HCT116 (cell line): ENCODE measurements around the gene STOX2. TPM values are rescaled to one million over a fixed set of nuclear protein-coding genes. Genes with fewer than 3 reads are reported as not detected.

Experiments
- ATAC-seq: fragments of 200-7000 bp; cut with Tn5 transposase; 2 replicates; pipeline ENCODE4 v1.9.1; 2020; ENCODE audit warnings: mild to moderate bottlenecking, moderate library complexity
- BruUV-seq: library from RNA; stranded (reverse); fragments of 400-500 nt; replicated peaks from 2 replicates; lab custom pipeline; 2021; lab: Mats Ljungman, UMichigan
- CTCF ChIA-PET: fragments of 300-600 bp; sonication (Branson Sonifier 250); formaldehyde crosslinking; loops from one replicate; lab custom pipeline; 2021; ENCODE audit warnings: antibody characterized with exemption; lab: Charles Lee
- POLR2A ChIA-PET: fragments of 300-600, 350-600 bp; sonication (Branson Sonifier 250); formaldehyde crosslinking; loops from one replicate; lab custom pipeline; 2021; ENCODE audit warnings: antibody characterized with exemption; lab: Charles Lee
- RAD21 ChIA-PET, 2 experiments: fragments of 300-600 bp; sonication (Branson Sonifier 250); formaldehyde crosslinking; loops; one replicate each; lab custom pipeline; 2023; ENCODE audit warnings: low total read pairs in 2 of 2; ENCODE audit not compliant: uncharacterized antibody in 2 of 2, unreplicated experiment in 2 of 2, low non-redundant PET in 1 of 2; lab: Charles Lee
- DNase-seq: peaks from one replicate; pipeline ENCODE4 v3.0.0-alpha.2; 2010; ENCODE audit warnings: low read depth, low spot score
- H2AFZ ChIP-seq: fragments of 200-600 bp; shearing (Covaris generic), sonication (generic); 2 replicates; pipeline ENCODE4 v1.6.1; 2017; ENCODE audit warnings: low read depth, mixed run types, mixed read lengths, antibody characterized with exemption, low read length; ENCODE audit not compliant: poor library complexity, severe bottlenecking
- H3K27ac ChIP-seq: 2 replicates; pipeline ENCODE4 v1.5.1; 2012; ENCODE audit warnings: low read depth, low read length
- H3K27me3 ChIP-seq: fragments of 200-600 bp; sonication (generic); 2 replicates; pipeline ENCODE4 v1.6.1; 2016; ENCODE audit warnings: mixed run types, low read length, mixed read lengths; ENCODE audit not compliant: insufficient read depth
- H3K36me3 ChIP-seq, 2 experiments: fragments of 200-500 bp in 1 of 2; fragments of 200-600 bp in 1 of 2; sonication (Bioruptor generic) in 1 of 2; sonication (generic) in 1 of 2; 2 replicates each; pipeline versions ENCODE4 v1.5.1 to v1.6.1; 2014 to 2016; ENCODE audit warnings: low read length in 2 of 2, inconsistent platforms in 1 of 2, mixed read lengths in 1 of 2, mixed run types in 1 of 2; ENCODE audit not compliant: insufficient read depth in 2 of 2, control insufficient read depth in 1 of 2
- H3K4me1 ChIP-seq, 2 experiments: fragments of 200-600 bp in 1 of 2; sonication (generic) in 1 of 2; 2 replicates each; pipeline versions ENCODE4 v1.5.1 to v1.6.1; 2012 to 2017; ENCODE audit warnings: low read length in 2 of 2, inconsistent platforms in 1 of 2, mild to moderate bottlenecking in 1 of 2, mixed read lengths in 1 of 2, mixed run types in 1 of 2, moderate library complexity in 1 of 2; ENCODE audit not compliant: insufficient read depth in 2 of 2, control insufficient read depth in 1 of 2
- H3K4me2 ChIP-seq: fragments of 200-600 bp; sonication (generic); 2 replicates; pipeline ENCODE4 v1.6.1; 2017; ENCODE audit warnings: mixed run types, low read length, mixed read lengths
- H3K4me3 ChIP-seq, 2 experiments: fragments of 200-600 bp in 1 of 2; sonication (generic) in 1 of 2; replicated peaks in 1 of 2; 2 replicates each; pipeline ENCODE4 v1.5.1; 2011 to 2016; ENCODE audit warnings: low read length in 2 of 2, control low read depth in 1 of 2, low read depth in 1 of 2, mild to moderate bottlenecking in 1 of 2, mixed read lengths in 1 of 2, mixed run types in 1 of 2
- H3K79me2 ChIP-seq: fragments of 200-600 bp; sonication (generic); 2 replicates; pipeline ENCODE4 v1.6.1; 2017; ENCODE audit warnings: mild to moderate bottlenecking, mixed run types, low read length, moderate library complexity, mixed read lengths; ENCODE audit not compliant: insufficient read depth
- H3K9ac ChIP-seq: fragments of 200-600 bp; sonication (generic); 2 replicates; pipeline ENCODE4 v1.6.1; 2016; ENCODE audit warnings: low read length, mixed read lengths
- H3K9me2 ChIP-seq: fragments of 200-600 bp; sonication (generic), shearing (Covaris generic); 2 replicates; pipeline ENCODE4 v1.6.1; 2017; ENCODE audit warnings: mixed run types, mild to moderate bottlenecking, moderate library complexity; ENCODE audit not compliant: insufficient read depth
- H3K9me3 ChIP-seq, 2 experiments: fragments of 200-500 bp in 1 of 2; fragments of 200-600 bp in 1 of 2; sonication (Bioruptor generic) in 1 of 2; sonication (generic) in 1 of 2; 2 replicates each; pipeline ENCODE4 v1.6.1; 2014 to 2017; ENCODE audit warnings: low read length in 2 of 2, mixed read lengths in 2 of 2, inconsistent platforms in 1 of 2, low read depth in 1 of 2, mild to moderate bottlenecking in 1 of 2, mixed run types in 1 of 2, moderate library complexity in 1 of 2; ENCODE audit not compliant: control insufficient read depth in 1 of 2, insufficient read depth in 1 of 2
- H4K20me1 ChIP-seq: fragments of 200-600 bp; sonication (generic), shearing (Covaris generic); 2 replicates; pipeline ENCODE4 v1.6.1; 2017; ENCODE audit warnings: mixed run types, mild to moderate bottlenecking, moderate library complexity; ENCODE audit not compliant: insufficient read depth
- CBX3 ChIP-seq: IDR thresholded peaks from 2 replicates; pipeline ENCODE4 v1.6.1; 2012; ENCODE audit warnings: low read depth
- EZH2phosphoT487 ChIP-seq: fragments of 200-600 bp; IDR thresholded peaks from 2 replicates; pipeline ENCODE4 v1.6.1; 2018; ENCODE audit warnings: antibody characterized with exemption, borderline replicate concordance
- POLR2A ChIP-seq: IDR thresholded peaks from 2 replicates; pipeline ENCODE4 v1.7.0; 2011; ENCODE audit warnings: borderline replicate concordance; ENCODE audit not compliant: insufficient read depth, insufficient read length; ENCODE audit errors: extremely low read depth
- POLR2AphosphoS5 ChIP-seq: IDR thresholded peaks from 2 replicates; pipeline ENCODE4 v1.6.1; 2011; ENCODE audit warnings: mild to moderate bottlenecking, low read depth, low read length, moderate library complexity
- RAD21 ChIP-seq: IDR thresholded peaks from 2 replicates; pipeline ENCODE4 v1.6.1; 2012; ENCODE audit warnings: low read depth, mild to moderate bottlenecking
- SIN3A ChIP-seq: IDR thresholded peaks from 2 replicates; pipeline ENCODE4 v1.6.1; 2012; ENCODE audit warnings: low read depth
- SRF ChIP-seq: IDR thresholded peaks from 2 replicates; pipeline ENCODE4 v1.6.1; 2012; ENCODE audit warnings: low read depth
- YY1 ChIP-seq: IDR thresholded peaks from 2 replicates; pipeline ENCODE4 v1.6.1; 2011; ENCODE audit warnings: low read length, low read depth, moderate library complexity, mild to moderate bottlenecking; ENCODE audit not compliant: insufficient replicate concordance; ENCODE audit errors: extremely low read depth
- intact Hi-C: fragments of 100-400 bp; cut with micrococcal nuclease; formaldehyde crosslinking; loops from 2 replicates; pipeline ENCODE4 v1.10.0; 2022
- total RNA-seq: library from RNA; stranded (reverse); gene quantifications from one replicate; pipeline ENCODE4 v1.2.1, GENCODE V29; 2021; ENCODE audit not compliant: unreplicated experiment
- TF ChIP-seq, protein P1 (sequence below): IDR thresholded peaks from 2 replicates; pipeline ENCODE4 v1.6.1; 2012
- TF ChIP-seq, protein P2 (sequence below), 3 experiments: fragments of 200-600 bp in 1 of 3; sonication (generic) in 1 of 3; IDR thresholded peaks in 2 of 3; conservative IDR thresholded peaks in 1 of 3; 2 replicates each; pipeline ENCODE4 v1.5.1; 2012 to 2017; ENCODE audit warnings: low read depth in 2 of 3, low read length in 2 of 3, antibody characterized with exemption in 1 of 3, borderline replicate concordance in 1 of 3, control low read depth in 1 of 3, mild to moderate bottlenecking in 1 of 3, mixed read lengths in 1 of 3, mixed run types in 1 of 3, moderate library complexity in 1 of 3; ENCODE audit not compliant: insufficient read depth in 1 of 3

The STOX2 gene
- total RNA-seq, 1 experiment from 2014 or later, result 6.3 TPM

DNA sequence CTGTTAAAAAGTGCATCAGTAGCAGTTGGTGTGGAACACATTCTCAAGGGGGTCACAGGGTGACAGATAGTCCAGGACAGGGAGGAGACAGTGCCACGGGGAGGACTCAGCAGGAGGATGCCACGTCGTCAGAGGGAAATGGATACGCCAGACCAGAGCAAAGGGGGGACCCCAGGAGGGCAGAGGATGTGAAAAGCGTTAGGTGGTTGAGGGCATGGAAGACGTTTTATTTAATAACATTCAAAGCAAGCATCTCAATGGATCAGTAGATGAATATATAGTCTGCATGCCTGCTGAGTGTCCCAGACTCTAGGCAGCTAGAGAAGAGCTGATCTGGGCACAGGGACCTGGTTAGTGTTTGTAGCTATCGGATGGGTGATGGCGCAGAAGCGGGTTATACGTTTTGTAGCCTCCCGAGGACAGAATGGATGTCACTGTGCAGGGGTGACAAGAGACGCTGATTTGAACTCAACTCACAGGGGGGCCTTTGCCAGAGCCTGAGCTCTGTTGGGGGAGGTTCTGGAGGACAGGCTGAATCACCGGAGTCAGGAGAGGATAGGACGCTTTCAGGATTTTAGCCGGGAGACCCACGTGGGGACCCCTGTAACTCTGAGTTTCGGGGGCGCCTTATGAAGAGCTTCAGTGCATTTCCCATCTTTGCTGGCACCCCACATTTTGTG lies 81.3 kb downstream of the STOX2 start:
- ChIA-PET POLR2A (no interaction called here), CTCF (no interaction called here), RAD21 (no interaction called here)
- ATAC-seq (no peak), DNase-seq (no peak)
- Histone ChIP-seq H3K4me3 (no peak overlapping the region), H3K4me1 (peaks cover 9 to 14% of the 10 kb centered on the region in 2 experiments; a peak in 3 of 4 replicates), H2AFZ (no peak overlapping the region), H4K20me1 (no peaks in the 10 kb centered on the region), H3K9me3 (no peaks in the 10 kb centered on the region), H3K36me3 (no peaks in the 10 kb centered on the region), H3K9ac (no peak overlapping the region), H3K79me2 (no peaks in the 10 kb centered on the region), H3K4me2 (no peak overlapping the region), H3K9me2 (no peaks in the 10 kb centered on the region), H3K27me3 (no peaks in the 10 kb centered on the region), H3K27ac (no peak overlapping the region)
- no peak for TF ChIP-seq RAD21
- TF ChIP-seq EZH2phosphoT487, result no peak
- no peak for TF ChIP-seq CBX3
- TF ChIP-seq, protein P1, sequence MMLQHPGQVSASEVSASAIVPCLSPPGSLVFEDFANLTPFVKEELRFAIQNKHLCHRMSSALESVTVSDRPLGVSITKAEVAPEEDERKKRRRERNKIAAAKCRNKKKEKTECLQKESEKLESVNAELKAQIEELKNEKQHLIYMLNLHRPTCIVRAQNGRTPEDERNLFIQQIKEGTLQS, result no peak
- no peak for TF ChIP-seq SIN3A
- TF ChIP-seq POLR2AphosphoS5, result no peak
- no peak for TF ChIP-seq SRF
- TF ChIP-seq POLR2A, result no peak
- TF ChIP-seq, protein P2, sequence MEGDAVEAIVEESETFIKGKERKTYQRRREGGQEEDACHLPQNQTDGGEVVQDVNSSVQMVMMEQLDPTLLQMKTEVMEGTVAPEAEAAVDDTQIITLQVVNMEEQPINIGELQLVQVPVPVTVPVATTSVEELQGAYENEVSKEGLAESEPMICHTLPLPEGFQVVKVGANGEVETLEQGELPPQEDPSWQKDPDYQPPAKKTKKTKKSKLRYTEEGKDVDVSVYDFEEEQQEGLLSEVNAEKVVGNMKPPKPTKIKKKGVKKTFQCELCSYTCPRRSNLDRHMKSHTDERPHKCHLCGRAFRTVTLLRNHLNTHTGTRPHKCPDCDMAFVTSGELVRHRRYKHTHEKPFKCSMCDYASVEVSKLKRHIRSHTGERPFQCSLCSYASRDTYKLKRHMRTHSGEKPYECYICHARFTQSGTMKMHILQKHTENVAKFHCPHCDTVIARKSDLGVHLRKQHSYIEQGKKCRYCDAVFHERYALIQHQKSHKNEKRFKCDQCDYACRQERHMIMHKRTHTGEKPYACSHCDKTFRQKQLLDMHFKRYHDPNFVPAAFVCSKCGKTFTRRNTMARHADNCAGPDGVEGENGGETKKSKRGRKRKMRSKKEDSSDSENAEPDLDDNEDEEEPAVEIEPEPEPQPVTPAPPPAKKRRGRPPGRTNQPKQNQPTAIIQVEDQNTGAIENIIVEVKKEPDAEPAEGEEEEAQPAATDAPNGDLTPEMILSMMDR (IDR thresholded peaks at IDR 0.05 in 2 of 3, conservative IDR thresholded peaks at IDR 0.05 in 1 of 3; ENCODE audit: borderline replicate concordance in 1 of 3, insufficient read depth in 1 of 3, low read depth in 2 of 3, low read length in 2 of 3), result no peak
- no peak for TF ChIP-seq YY1
- no TSS peak for BruUV-seq
- intact Hi-C loops, result no loop called here
